ENCODE data around the gene STX10. TPM values are rescaled to one million over a fixed set of nuclear protein-coding genes. Genes with fewer than 3 reads are reported as not detected.

STX10 gene
- total RNA-seq, 4 donors from 2014 or later: 50.5 to 98.4 (median 72.6) TPM

DNA sequence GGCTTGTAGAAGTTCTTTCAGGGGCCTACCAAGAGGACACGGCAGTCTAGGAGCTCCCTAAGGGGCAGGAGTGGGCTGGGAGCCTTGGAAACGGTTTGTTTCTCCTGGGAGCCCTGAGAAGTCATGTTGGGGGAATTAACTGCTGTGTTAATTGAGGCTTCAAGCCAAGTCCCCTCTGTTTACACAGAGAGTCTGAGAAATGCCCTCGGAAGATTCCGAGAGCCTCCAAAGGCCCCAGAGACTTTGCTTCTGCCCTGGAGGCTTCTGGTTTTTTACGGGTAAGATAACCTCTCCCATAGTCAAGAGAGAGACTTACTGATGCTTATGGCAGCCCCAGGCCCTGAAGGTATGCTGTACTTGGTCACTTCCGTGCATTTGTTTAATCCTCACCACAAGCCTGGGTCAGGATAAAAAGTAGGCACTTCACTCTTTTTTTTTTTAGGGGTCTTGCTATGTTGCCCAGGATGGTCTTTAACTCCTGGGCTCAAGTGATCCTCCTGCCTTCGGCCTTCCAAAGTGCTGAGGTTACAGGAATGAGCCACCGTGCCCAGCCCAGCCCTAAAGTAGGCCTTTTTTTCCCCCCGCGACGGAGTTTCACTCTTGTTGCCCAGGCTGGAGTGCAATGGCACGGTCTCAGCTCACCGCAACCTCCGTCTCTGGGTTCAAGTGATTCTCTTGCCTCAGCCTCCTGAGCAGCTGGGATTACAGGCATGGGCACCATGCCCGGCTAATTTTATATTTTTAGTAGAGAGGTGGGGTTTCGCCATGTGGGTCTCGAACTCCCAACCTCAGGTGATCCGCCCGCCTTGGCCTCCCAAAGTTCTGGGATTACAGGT lies 15.2 kb upstream of the STX10 start:
- TF ChIP-seq, protein P1, sequence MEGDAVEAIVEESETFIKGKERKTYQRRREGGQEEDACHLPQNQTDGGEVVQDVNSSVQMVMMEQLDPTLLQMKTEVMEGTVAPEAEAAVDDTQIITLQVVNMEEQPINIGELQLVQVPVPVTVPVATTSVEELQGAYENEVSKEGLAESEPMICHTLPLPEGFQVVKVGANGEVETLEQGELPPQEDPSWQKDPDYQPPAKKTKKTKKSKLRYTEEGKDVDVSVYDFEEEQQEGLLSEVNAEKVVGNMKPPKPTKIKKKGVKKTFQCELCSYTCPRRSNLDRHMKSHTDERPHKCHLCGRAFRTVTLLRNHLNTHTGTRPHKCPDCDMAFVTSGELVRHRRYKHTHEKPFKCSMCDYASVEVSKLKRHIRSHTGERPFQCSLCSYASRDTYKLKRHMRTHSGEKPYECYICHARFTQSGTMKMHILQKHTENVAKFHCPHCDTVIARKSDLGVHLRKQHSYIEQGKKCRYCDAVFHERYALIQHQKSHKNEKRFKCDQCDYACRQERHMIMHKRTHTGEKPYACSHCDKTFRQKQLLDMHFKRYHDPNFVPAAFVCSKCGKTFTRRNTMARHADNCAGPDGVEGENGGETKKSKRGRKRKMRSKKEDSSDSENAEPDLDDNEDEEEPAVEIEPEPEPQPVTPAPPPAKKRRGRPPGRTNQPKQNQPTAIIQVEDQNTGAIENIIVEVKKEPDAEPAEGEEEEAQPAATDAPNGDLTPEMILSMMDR (IDR thresholded peaks at IDR 0.05; ENCODE audit: low read depth): no peak

DNA sequence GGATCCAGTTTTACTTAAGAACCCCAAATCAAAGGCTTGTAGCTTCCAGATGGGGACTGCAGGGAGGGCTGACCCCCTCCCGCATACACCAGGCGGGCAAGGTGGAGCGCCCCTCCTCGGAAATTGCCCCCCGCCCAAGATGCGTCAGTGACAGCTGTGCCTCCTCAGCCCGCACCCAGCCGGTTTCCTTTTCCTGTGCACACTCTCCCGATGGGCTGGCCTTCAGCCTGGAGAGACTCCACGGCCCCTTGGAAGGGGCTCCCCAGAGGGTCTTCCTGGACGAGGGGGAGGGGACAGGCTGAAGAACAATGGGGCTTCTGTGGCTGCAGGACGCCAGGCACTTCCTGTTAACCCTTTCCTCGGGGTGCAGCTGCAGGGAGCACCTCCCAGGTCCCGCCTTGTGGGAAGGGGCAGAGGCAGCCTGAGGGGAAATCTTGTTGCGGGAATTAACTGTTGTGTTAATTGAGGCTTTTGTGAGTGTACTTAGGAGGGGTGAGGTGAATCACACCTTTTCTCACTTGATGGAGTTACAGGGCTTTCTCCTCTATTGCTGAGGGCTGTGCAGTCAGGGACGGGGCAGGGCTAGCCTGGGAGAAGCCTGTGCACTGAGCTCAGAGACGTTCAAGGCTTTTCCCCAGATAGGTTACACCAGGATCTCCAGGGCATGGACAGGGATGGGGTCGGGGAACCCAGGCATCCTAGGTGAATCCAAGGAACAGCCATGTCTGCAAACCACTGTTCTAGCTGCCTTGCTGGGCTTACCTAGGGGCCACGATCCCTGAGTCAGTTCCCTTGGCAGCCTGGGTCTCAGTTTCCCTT lies 14.4 kb upstream of the STX10 start:
- TF ChIP-seq, protein P1 (IDR thresholded peaks at IDR 0.05; ENCODE audit: low read depth): no peak

DNA sequence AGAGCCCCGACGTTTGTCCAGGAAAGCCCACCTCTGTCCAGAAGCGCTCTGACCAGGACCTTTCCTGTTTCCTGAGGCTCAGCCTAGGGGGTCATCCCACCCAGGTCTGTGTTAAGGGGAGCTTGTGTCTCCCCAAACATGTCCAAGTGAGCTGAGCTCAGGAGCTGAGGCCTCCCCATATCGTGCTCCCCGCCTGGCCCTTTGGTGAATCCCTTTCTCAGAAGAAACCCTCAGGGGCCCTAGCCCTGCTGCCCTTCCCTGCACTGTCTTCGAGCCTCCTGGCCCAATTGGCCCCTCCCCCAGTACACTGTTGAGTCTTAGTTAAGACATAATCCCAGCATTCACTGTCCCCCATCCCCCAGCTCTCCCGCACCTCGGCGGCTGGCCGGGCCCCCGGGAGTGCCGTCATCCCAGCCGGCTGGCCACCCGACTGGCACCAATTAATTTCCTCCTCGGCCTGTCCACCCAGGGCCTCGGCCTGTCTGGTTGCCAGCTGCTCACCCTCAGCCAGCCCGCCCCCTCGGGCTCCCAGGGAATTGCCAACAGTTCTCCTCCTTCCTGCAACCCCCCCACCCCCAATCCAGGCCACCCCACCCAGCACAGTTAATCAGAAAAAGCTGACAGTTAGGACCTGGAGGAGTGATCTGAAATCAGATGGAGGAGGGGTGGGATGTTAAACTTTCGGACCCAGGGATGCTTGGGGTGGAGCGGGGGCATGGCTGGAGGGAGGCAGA lies 13.6 kb upstream of the STX10 start:
- TF ChIP-seq, protein P1 (IDR thresholded peaks at IDR 0.05; ENCODE audit: low read depth): no peak

DNA sequence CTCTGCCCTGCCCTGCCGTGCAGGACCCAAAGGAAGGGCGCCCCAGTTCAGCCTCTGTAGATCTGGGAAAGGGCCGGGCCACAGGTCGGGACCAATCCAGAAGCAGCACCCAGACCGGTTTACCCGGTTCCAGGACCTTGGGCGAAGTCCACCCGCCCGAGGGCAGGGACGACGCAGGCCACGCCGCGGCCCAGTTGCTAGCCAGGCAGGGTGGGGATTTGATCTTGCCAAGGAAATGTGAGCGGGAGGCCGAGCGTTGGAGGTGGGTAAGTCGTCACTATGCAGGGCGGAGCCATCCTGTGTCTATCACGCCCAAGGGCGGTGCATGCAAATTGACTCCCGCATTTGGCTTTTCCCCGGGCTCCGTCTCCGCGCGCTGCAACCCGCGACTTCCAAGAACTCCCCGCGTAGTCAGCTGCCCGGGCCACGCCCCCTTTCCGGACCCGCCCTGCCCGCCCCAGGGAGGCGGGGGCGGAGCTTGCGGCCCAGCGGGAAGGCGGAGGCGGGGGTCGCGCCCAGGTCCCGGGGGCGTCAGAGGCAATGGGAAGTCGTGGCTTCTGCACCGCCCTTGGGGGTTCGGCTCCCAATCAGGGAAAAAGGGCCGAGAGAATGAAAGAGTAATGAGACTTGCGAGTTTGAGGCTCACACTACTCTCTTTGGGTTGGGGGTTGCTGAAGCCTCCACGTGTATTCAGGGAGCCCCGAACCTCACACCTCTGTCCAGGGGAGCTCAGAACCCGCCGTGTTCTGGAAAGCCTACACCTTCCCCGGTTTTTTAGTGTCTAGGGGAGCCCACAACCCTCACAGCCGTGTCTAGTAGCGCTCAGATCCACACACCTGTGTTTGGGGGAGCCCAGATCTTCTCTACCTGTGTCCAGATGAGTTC lies 12.8 kb upstream of the STX10 start:
- TF ChIP-seq, protein P1 (IDR thresholded peaks at IDR 0.05; ENCODE audit: low read depth): no peak

DNA sequence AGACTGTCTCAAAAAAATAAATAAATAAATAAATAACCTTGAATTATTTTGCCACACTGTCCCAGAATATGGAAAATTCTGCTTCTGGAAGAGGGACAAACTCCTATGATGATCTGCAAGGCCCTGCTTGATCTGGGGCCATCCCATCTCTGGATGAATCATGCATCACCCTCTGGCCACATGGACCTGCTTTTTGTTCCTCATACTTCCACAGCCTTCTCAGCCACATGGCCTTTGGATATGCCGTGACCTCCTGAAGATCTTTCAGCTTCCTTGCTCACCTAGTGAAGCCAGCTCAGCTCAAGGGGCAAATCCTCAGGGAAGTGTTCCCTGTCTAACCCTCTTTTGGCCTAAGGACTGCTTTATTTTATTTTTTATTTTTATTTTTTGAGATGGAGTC lies 10.4 kb upstream of the STX10 start:
- TF ChIP-seq, protein P1 (IDR thresholded peaks at IDR 0.05; ENCODE audit: low read depth): no peak

DNA sequence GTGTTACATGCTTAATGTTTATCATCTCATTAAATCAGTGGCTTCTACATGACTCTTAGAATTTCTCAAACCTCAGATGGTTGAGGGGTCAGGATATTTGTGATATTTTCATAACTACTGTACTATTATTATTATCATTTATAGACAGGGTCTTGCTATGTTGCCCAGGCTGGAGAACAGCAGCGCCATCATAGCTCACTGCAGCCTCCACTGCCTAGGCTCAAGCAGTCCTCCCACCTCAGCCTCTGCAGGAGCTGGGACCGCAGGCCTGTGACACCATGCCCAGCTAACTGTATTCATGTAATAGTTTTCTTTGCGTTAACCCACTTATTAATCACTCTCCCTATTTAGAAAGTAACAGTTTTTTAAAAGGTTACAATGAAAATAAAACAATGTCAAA lies 9.5 kb upstream of the STX10 start:
- TF ChIP-seq, protein P1 (IDR thresholded peaks at IDR 0.05; ENCODE audit: low read depth): no peak
